Cerebellar nuclear complex (tissue), 1 donor: ENCODE measurements around the gene DNAJC3.
"Not testable (repeated sequence)": the region's sequence is repeated elsewhere in the genome, so short reads cannot be mapped to it uniquely, and the experiment has no call there.

ENCODE experiments used
- DNase-seq, 2 experiments: peaks; one replicate each; lab custom pipeline; 2025; lab: John Stamatoyannopoulos, UW

Gene DNAJC3

DNA sequence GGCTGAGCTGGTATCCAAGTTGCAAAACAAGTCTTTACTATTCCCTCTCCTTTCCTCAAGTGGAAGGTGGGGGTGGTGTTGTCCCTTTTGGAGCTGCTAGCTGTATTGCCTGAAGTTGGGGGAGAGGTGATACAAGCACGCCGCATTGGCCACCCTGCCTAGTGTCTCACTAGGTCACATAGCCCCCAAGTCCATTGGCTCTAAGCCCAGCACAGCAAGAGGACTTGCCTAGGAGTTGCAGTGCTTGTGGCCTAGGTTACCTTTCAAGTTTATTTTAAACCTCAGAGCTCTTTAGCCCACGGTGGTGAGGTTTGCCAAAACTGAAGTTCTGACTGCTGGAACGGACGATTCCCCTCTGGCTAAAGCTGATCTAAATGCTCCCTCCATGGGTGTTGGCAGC, 5.3 kb upstream of the DNAJC3 start:
- DNase-seq: no peak

DNA sequence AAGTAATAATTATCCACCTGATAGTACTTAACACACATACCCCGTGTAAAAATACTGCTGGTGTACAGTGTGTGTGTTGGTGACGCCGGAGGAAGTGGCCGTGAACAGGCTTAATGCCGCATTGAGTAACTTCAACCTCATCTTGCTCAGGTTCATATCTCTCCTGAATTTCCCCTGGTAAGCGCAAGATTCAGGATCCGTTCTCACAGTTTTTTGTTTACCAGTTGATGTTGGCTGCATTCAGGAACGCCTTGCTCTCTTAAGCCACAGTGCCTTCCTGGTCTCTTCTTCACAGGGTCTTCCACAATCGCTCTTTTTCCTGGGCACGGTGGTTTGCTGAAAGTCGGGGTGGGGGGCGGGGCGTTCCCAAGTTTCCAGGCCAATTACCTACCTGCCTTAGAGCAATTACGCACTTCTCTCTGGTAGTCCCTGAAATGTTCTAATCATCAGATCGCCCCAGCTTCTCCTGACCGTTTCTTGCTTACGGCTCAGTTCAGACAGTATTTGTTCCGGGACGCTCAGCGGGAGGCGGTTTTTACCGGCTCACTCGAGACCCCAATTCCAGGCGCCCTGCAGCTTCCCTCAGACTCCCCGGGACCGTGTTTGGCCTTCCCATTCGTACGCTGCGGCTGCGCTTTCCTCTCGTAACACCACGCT, 706 bp upstream of the DNAJC3 start:
- no peak for DNase-seq

DNA sequence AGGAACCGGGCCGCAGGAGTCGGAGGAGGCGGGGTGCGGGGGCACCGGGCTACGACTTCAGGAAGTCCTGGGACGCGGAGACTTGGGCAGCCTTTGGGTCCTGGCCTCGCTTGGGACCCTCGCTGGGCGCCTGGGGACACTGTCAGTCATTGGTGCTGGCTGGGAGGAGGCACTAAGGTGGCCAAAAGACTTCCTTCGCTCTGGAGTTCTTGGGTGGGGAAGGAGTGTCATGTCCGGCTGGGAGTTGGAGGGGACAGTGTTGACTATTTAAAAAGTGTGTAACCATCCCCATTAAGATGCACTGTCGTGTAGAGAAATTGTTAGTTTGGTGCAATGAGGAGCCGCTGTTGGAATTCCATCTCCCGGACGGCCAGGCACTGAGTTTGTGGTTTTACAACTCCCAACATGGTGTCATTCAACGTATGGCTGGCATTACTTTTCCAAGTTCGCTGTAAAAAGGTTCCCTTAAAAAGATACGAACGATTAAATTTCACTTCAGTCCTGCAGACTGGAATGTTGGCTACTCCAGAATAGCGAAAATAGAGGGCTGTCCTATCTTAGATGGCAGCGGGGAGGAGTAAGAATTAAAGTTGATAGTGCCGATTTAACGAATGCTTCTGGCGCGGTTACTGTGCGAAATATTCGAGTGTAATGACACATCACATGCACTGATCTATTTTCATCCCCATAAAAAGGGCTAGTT, 776 bp downstream of the DNAJC3 start:
- DNase-seq: no peak

DNA sequence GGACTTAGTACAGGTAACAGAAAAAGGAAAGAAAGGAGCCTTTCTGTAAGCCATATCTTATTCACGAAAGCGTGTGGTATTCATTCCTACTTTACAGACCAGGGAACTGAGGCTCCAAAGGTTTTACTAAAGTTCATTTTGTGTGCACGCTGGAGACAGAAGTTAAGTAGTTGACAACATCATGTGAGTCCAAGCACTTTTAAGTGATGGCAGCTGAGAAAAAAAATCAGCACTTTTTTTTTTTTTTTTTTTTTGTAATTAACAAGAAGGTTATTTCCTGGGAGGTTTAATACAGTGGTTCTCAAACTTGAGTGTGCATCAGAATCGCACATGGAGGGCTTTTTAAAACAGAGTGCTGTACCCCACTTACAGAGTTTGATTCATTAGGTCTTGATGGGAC, 2.0 kb downstream of the DNAJC3 start:
- DNase-seq: no peak

DNA sequence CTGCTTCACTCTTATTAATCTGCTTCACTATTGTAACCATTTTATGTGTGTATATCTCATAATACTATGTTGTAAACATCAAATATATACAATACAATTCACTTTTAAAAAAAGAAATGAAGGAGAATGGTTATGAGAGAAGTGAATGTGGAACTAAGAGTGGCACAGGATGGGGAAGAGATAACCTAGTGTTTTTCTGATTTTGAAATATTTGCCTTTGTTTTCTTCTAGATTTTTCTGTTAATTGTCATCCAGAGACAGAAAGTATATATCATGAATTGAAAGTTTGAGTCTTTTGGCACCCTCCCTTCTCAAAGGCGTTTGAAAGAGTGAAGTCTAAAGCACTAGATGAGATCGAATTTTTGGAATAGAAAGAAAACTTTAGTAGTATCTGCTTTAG, 2.8 kb downstream of the DNAJC3 start:
- DNase-seq: no peak

DNA sequence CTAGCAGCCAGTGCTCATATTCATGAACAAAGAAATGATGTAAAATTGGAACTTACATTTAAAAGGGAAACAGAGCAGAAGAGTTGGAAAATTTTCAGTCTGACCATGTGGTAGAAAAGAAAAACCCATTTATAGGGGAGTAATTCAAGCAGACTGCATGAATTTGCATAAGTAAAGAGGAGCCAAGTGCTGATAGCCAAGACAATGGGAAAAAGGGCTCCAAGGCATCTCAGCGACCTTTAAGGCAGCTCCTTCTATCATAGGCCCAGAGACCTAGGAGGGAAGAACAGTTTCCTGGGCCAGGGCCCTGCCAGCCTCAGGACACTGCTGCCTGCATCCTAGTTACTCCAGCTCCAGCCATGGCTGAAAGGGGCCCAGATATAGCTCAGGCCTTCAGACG, 7.5 kb downstream of the DNAJC3 start:
- DNase-seq: no peak

DNA sequence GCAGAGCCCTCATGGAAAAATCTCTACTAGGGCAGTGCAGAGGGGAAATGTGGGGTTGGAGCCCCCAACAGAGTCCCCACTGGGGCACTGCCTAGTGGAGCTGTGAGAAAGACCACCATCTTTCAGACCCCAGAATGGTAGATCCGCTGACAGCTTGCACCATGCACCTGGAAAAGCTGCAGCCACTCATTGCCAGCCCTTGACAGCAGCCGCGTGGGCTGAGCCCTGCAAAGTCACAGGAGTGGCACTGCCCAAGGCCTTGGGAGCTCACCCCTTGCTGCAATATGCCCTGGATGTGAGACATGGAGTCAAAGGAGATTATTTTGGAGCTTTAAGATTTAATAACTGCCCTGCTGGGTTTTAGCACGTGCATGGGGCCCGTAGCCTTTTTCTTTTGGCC, 8.0 kb downstream of the DNAJC3 start:
- DNase-seq: not testable (repeated sequence)

DNA sequence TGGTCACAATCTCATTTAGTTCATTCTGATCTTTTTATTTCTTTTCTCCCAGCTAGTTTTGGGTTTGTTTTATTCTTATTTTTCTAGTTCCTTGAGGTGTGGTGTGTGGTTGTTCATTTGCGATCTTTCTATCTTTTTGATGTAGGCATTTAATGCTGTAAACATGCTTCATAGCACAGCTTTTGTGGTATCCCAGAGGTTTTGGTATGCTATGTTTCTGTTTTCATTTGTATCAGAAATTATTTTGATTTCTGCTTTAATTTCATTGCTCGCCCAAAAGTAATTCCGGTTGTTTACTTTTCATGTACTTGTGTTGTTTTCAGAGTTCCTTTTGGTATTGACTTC, 12.6 kb downstream of the DNAJC3 start:
- no peak for DNase-seq

DNA sequence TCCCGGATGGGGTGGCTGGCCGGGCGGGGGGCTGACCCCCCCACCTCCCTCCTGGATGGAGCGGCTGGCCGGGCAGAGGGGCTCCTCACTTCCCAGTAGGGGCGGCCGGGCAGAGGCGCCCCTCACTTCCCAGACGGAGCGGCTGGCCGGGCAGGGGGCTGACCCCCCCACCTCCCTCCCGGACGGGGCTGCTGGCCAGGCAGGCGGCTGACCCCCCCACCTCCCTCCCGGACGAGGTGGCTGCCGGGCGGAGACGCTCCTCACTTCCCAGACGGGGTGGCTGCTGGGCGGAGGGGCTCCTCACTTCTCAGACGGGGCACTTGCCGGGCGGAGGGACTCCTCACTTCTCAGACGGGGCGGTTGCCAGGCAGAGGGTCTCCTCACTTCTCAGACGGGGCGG, 14.0 kb downstream of the DNAJC3 start:
- DNase-seq: not testable (repeated sequence)

DNA sequence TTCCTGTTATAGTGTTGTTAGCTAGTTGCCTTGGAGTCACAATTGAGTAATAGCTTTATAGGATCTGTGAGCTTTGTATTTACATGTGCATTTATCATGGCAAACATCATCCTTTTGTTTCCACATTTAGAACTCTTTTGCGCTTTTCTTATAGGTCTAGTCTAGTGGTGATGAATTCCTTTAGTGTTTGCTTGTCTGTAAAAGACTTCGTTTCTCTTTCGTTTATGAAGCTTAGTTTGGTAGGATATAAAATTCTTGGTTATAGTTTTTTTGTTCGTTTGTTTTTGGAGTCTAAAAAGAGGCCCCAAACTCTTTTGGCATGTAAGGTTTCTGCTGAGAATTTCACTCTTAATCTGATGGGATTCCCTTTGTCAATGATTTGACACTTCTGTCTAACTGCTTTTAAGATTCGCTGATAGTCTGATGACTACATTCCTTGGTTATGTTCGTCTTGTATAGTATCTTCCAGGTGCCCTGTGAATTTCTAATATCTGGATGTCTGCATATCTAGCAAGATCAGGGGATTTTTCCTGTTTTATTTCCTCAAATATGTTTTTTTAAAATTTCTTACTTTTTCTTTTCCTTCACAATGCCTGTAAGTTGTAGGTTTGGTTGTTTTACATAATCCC, 20.2 kb downstream of the DNAJC3 start:
- no peak for DNase-seq

DNA sequence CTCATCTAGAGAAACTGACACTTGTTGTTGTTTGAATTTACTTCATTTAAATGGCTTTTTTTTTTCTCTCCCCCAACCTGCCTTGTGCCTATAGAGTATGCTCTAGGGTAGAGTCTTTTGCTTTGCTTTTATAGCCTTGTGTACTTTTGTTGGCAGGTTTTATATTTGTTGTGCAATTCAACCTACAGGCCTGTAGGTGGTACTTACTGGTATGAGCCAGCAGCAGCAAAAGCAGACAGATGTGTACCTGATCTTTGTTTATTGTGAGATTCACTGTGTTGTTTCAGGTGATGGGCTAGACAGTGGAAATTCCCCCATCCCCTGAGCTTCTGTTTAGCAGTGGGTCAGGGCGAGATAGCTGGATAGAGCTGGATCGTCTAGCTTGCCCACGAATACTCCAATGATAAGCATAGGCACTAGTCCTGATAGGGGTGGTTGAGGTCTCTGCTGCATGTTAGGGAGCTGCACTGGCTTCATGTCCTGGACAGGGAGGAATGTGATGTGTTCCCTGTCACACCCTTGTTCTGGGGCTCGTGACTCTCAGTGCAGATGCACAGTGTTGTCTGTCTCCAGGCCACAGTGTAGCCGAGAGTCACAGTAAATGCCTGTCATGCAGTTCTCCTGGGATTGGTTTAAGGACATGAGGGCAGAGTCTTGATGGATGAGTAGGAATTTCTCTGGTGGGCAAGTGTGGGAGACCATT, 21.3 kb downstream of the DNAJC3 start:
- no peak for DNase-seq

DNA sequence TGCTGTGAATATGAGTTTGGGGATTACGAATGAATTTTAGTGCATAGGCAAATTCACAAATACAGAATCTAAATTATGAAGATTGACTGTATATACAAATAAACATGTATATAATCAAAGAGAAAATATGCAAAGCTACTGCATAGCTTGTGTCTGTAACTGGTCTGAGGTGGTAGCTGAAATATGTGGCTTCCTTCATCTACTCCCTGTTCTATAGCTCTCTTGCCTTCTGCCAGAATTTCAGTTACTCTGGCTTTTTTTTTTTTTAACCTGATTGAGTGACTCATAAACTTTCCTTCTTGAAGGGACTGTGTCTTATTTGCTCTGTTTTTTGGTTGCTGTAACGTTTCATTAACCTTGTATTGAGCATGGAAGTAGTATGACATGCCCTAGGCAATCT, 26.6 kb downstream of the DNAJC3 start:
- no peak for DNase-seq

DNA sequence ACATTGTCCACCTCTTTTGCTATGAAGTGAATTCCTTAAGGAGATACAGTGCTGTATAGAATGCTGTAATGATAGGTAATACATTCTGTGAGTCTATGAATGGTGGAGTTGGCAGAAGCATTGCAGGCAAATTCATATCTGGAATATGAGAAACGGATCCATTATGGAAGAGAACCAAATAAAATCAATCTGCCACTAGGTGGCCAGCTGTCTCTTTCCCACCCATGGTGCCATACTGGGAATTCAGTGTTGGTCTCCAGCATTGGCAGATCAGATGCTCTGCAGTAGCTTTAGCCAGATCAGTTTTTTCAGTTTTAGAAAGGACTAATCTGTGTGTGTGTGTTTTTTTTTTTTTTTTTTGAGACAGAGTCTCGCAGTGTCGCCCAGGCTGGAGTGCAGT, 27.6 kb downstream of the DNAJC3 start:
- no peak for DNase-seq

DNA sequence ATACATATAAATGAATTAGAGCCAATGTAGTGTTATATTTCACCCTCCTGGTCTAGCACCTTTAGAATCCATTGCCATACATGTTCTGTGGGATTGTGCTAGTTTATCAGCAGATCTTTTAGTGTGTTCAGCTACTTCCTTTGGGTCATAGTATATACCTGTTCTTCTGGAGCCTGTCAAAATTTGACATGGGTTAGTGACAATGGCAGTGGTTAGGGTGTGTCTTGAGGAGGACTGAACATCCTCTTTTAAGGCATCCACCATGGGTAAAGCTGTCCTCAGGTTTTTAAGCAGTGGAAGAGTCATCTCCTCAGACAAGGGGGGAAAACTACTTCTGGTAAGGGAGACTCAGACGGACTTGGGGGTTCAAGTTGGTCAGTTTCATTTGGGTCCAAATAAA, 29.4 kb downstream of the DNAJC3 start:
- no peak for DNase-seq

DNA sequence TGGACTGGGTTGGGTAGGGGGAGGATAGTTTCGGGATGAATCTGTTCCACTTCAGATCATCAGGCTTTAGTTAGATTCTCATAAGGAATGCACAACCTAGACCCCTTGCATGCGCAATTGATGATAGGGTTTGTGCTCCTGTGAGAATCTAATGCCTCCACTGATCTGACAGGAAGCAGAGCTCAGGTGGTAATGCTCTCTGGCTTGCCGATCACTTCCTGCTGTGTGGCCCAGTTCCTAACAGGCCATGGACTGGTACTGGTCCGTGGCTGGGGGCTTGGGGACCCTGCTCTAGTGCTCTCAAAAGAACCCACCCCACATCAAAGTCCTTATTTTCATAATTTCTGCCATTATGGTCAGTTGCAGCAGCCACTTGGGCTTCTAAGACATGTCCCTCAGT, 30.1 kb downstream of the DNAJC3 start:
- DNase-seq: no peak

DNA sequence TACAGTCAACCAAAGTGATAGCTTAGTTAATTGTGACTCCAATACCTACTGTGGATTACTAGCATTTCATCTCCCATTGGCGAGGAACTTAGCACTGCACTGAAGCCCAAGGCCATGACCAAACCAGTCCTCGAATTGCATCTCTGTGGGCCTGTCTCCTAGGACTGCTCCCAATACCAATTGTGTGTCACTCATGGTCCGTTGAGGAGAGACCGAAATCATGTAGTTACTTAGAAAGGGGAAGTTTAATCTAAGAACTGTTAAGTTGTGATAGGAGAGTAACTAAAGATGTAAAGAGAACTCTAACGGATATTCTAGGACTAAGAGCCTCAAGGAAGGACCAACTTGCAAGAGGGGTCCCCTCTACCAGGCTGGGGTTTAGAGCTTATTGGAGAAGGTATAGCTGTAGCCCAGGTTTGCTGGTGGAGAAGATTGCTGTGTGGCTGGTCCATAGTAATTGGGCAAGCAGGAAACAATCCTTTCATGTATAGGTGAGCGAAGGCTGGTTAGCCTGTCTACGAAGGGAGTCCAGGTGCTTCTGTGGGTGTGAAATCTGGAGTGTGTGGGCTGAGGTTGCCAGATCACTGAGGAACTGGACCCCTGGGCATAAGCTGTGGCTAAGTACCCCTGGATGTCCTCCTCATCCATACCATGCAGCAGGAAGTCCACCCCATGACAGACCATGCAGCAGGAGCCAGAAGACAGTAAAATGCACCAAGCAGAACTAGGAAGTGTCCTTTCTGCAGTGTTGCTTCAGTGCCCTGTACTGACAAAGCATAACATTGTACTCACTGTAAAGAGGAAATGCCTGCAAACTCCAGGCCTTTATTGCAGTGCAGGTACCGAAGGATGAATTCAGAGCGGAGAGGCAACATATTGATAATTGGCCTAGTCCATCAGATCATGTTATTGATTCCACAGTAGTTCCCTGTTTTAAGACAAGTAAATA, 30.8 kb downstream of the DNAJC3 start:
- DNase-seq: no peak

DNA sequence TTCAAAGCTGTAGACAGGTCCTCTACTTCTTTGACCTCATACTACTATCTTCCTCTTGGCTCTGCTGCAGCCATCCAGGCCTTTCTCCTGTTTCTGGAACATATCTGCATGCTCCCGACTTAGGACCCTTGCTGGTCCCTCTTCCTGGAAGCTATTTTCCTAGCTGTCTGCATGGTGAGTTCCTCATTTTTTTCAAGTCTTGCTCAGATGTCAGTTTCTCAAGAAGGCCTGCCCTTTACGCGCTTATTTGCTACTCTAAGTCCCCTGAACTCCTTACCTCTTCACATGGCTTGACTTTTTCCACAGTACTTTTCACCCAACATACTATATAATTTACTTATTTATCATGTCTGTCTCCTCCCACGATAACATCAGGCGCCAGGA, 31.4 kb downstream of the DNAJC3 start:
- DNase-seq: no peak

DNA sequence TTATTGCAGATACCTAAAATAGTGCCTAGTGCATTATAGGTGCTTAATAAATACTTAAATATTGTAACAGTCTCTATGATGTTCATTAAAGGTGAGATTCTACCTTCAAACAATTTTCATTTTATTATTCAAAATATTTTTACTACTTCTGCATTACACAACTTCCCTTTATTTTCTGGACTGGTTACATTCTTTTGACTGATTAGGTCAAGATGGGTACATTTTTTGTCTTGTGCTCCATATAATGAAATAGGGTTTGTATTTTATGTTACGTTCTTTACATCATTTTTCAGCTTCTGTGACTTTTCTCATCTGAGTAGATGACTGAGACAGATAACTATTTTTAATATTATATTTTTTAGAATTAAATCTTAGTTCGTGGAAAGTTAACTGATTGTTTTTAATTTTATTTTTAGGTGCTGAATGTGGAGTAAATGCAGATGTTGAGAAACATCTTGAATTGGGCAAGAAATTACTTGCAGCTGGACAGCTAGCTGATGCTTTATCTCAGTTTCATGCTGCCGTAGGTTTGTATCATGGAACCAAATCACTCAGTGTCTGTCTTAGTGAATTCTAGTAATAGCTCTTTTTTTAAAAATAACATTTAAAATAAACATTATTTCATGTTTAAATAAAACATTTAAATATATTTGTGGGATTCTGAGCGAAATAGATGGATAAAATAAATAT, 32.0 kb downstream of the DNAJC3 start:
- DNase-seq: no peak

DNA sequence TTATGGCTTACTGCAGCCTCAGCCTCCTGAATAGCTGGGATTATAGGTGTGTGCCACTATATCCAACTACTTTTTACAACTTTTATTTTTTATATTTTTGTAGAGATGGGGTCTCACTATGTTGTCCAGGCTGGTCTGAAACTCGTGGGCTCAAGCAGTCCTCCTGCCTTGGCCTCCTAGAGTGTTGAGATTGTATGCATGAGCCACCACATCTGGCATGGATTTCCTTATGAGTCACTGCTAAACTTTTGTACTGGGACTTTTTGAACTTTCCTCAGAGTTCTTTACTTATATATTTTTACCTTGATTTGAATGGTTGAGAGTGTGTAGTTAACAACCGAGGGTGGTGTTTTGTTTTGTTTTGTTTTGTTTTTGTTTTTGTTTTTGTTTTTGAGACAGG, 33.4 kb downstream of the DNAJC3 start:
- DNase-seq: no peak

DNA sequence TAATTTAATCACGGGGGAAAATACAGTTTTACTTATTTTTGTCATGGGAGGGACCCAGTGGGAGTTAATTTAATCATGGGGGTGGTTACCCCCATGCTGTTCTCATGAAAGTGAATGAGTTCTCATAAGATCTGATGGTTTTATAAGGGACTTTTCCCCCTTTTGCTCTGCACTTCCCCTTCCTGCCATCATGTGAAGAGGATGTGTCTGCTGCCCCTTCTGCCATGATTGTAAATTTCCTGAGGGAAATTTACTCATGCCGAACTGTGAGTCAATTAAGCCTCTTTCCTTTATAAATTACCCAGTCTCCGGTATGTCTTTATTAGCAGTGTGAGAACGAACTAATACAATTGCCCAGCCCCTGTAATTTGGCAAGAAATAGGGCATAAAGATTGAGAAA, 35.9 kb downstream of the DNAJC3 start:
- not testable (repeated sequence) for DNase-seq

DNA sequence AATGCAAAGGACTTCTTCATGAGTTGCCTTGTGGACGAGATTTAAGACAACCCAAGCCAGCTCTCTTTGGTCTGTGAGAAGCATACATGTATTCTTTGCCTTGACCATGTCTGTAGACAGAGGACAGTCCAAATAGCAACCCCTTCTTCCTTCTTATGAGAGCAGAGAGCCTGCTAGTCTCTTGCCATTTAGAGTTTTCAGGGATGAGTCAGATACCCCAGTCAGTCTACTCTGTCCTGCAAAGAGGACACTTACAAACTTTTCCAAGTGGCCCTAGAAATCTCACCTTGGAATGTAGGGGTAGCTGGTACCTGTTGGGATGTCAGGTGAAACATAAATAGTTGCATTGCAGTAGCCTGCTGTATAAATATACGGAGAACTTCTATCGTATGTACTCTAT, 36.7 kb downstream of the DNAJC3 start:
- DNase-seq: no peak
